Thyroid gland (tissue), 4 donors: ENCODE results near the gene PSMG1. TPM values are rescaled to one million over a fixed set of nuclear protein-coding genes. Genes with fewer than 3 reads are reported as not detected.

ENCODE experiments used
- DNase-seq, 2 donors: peaks; one replicate each; pipeline ENCODE4 v3.0.0-alpha.2; 2019
- H3K27ac ChIP-seq, 3 donors: fragments of 200-600 bp; sonication (generic); 1 replicate in 2 of 3; 2 replicates in 1 of 3; pipeline ENCODE4 v1.5.1; 2016 to 2019; ENCODE audit warnings: mild to moderate bottlenecking in 1 of 3, moderate library complexity in 1 of 3
- H3K27me3 ChIP-seq: fragments of 200-600 bp; sonication (generic); one replicate; pipeline ENCODE4 v1.5.1; 2019
- H3K36me3 ChIP-seq, 2 donors: fragments of 200-600 bp; sonication (generic); one replicate each; pipeline ENCODE4 v1.5.1; 2016 to 2019
- H3K4me1 ChIP-seq, 2 donors: fragments of 200-600 bp; sonication (generic); one replicate each; pipeline ENCODE4 v1.5.1; 2017 to 2019
- H3K4me3 ChIP-seq, 3 donors: fragments of 200-600 bp; sonication (generic); replicated peaks in 1 of 3; 1 replicate in 2 of 3; 2 replicates in 1 of 3; pipeline ENCODE4 v1.5.1; 2016; ENCODE audit warnings: mild to moderate bottlenecking in 1 of 3
- H3K9me3 ChIP-seq: fragments of 200-600 bp; sonication (generic); one replicate; pipeline ENCODE4 v1.5.1; 2017
- CTCF ChIP-seq, 6 experiments: fragments of 200-600 bp in 3 of 6; fragments of 450-650 bp in 3 of 6; sonication (generic) in 3 of 6; IDR thresholded peaks; one replicate each; pipeline ENCODE4 v1.5.1; 2016 to 2019; ENCODE audit warnings: antibody characterized with exemption in 6 of 6, mild to moderate bottlenecking in 2 of 6, inconsistent platforms in 1 of 6, moderate library complexity in 1 of 6
- POLR2A ChIP-seq, 2 donors: fragments of 450-650 bp; IDR thresholded peaks; one replicate each; pipeline ENCODE4 v1.6.1; 2017; ENCODE audit warnings: antibody characterized with exemption in 2 of 2, mild to moderate bottlenecking in 2 of 2, moderate library complexity in 1 of 2
- WGBS, 2 donors: methylation state at CpG; one replicate each; pipeline ENCODE4 v1.1.5; 2017; 5-methylcytosine and 5-hydroxymethylcytosine counted together
- intact Hi-C: fragments of 100-400 bp; cut with DNase I; formaldehyde crosslinking; loops from one replicate; pipeline ENCODE4 v1.15.1; 2023
- total RNA-seq, 4 donors: library from RNA; depleted of rRNA; stranded (reverse); fragments of >200 nt; gene quantifications; one replicate each; pipeline ENCODE4 v1.2.3, GENCODE V29; 2016

Gene PSMG1
- total RNA-seq, 4 donors from 2014 or later = 33.0 to 54.2 (median 42.6) TPM

- no peaks in the 10 kb centered on the region for H3K4me1 ChIP-seq
- intact Hi-C loops = no loop called here
- no peaks in the 10 kb centered on the region for H3K36me3 ChIP-seq
- DNase-seq = no peak
- H3K4me3 ChIP-seq = no peak overlapping the region
- 81 to 83% methylated on average over 2 of the region's 2 CpGs for WGBS, 2 donors
- no peak overlapping the region for H3K27ac ChIP-seq
- no peak for TF ChIP-seq CTCF (IDR thresholded peaks at IDR 0.05)
- TF ChIP-seq POLR2A (IDR thresholded peaks at IDR 0.05) = no peak
- H3K27me3 ChIP-seq = no peaks in the 10 kb centered on the region
- H3K9me3 ChIP-seq = no peaks in the 10 kb centered on the region
Measured at GRCh38 chr21:39148975-39149374, 34.3 kb downstream of the PSMG1 start.

- no peaks in the 10 kb centered on the region for H3K36me3 ChIP-seq
- DNase-seq = no peak
- H3K4me3 ChIP-seq = no peak overlapping the region
- H3K9me3 ChIP-seq = no peaks in the 10 kb centered on the region
- intact Hi-C loops = no loop called here
- WGBS, 2 donors = 91 to 92% methylated on average over 3 of the region's 3 CpGs
- TF ChIP-seq CTCF (IDR thresholded peaks at IDR 0.05) (no peak), POLR2A (IDR thresholded peaks at IDR 0.05) (no peak)
- H3K27ac ChIP-seq = no peak overlapping the region
- no peaks in the 10 kb centered on the region for H3K27me3 ChIP-seq
- no peaks in the 10 kb centered on the region for H3K4me1 ChIP-seq
Measured at GRCh38 chr21:39144191-39144590, 39.1 kb downstream of the PSMG1 start.

GRCh38 chr21:39142972-39143371 lies 40.3 kb downstream of the PSMG1 start:
- no peak overlapping the region for H3K27ac ChIP-seq
- no peaks in the 10 kb centered on the region for H3K36me3 ChIP-seq
- no peaks in the 10 kb centered on the region for H3K9me3 ChIP-seq
- no peak for DNase-seq
- TF ChIP-seq CTCF (IDR thresholded peaks at IDR 0.05) (no peak), POLR2A (IDR thresholded peaks at IDR 0.05) (no peak)
- no peaks in the 10 kb centered on the region for H3K27me3 ChIP-seq
- H3K4me3 ChIP-seq = no peak overlapping the region
- WGBS, 2 donors = 94 to 96% methylated on average over 3 of the region's 3 CpGs
- intact Hi-C loops = no loop called here
- no peaks in the 10 kb centered on the region for H3K4me1 ChIP-seq

- no peaks in the 10 kb centered on the region for H3K27me3 ChIP-seq
- no peak overlapping the region for H3K27ac ChIP-seq
- DNase-seq = no peak
- H3K36me3 ChIP-seq = no peaks in the 10 kb centered on the region
- no peak for TF ChIP-seq CTCF (IDR thresholded peaks at IDR 0.05)
- TF ChIP-seq POLR2A (IDR thresholded peaks at IDR 0.05) = no peak
- WGBS, 2 donors = 88 to 91% methylated on average over 3 of the region's 3 CpGs
- intact Hi-C loops = no loop called here
- H3K9me3 ChIP-seq = no peaks in the 10 kb centered on the region
- H3K4me1 ChIP-seq = no peaks in the 10 kb centered on the region
- H3K4me3 ChIP-seq = no peak overlapping the region
Measured at GRCh38 chr21:39141502-39141901, 41.7 kb downstream of the PSMG1 start.

- 74 to 79% methylated on average over 14 of the region's 14 CpGs for WGBS, 2 donors
- DNase-seq = no peak
- Histone ChIP-seq H3K9me3 (no peaks in the 10 kb centered on the region), H3K27ac (no peak overlapping the region), H3K4me3 (no peak overlapping the region), H3K4me1 (no peaks in the 10 kb centered on the region), H3K27me3 (no peaks in the 10 kb centered on the region), H3K36me3 (no peaks in the 10 kb centered on the region)
- intact Hi-C loops = loop anchor here (5.0 to 10.0 kb wide), 2 partner anchors 405 to 633 kb away; no protein-coding TSS in a partner anchor
- TF ChIP-seq POLR2A (IDR thresholded peaks at IDR 0.05) = no peak
Measured at GRCh38 chr21:39137248-39138178, 45.7 kb downstream of the PSMG1 start.
